ENCODE measurements around the gene UBR2.
"Not testable (repeated sequence)": the region's sequence is repeated elsewhere in the genome, so short reads cannot be mapped to it uniquely, and the experiment has no call there.

The UBR2 gene

GRCh38 chr6:42726485-42727086, 162.8 kb downstream of the UBR2 start:
- DNase-seq (ENCODE audit: low read depth in 2 of 2) = peak; percentile 78 to 83

- no peak for DNase-seq (ENCODE audit: low read depth in 2 of 2)
These were observed 163.3 kb downstream of the UBR2 start for GRCh38 chr6:42727087-42727611.

GRCh38 chr6:42727627-42728026, 163.8 kb downstream of the UBR2 start:
- DNase-seq (ENCODE audit: low read depth in 2 of 2) = no peak

- no peak for DNase-seq (ENCODE audit: low read depth in 2 of 2)
These were observed 165.9 kb downstream of the UBR2 start for GRCh38 chr6:42729731-42730130.

- DNase-seq (ENCODE audit: low read depth in 2 of 2) = not testable (repeated sequence)
These were observed 170.1 kb downstream of the UBR2 start for GRCh38 chr6:42733867-42734481.

GRCh38 chr6:42735976-42736375, 172.1 kb downstream of the UBR2 start:
- DNase-seq (ENCODE audit: low read depth in 2 of 2) = no peak

GRCh38 chr6:42740725-42741124, 176.9 kb downstream of the UBR2 start:
- DNase-seq (ENCODE audit: low read depth in 2 of 2) = no peak

- DNase-seq (ENCODE audit: low read depth in 2 of 2) = peak; percentile 44 to 49
These were observed 178.5 kb downstream of the UBR2 start for GRCh38 chr6:42742116-42742894.
